ENCODE data around the gene ZNF470.
A peak's percentile ranks its signal among the peaks of the same experiment; 100 is the strongest.

The ZNF470 gene

DNA sequence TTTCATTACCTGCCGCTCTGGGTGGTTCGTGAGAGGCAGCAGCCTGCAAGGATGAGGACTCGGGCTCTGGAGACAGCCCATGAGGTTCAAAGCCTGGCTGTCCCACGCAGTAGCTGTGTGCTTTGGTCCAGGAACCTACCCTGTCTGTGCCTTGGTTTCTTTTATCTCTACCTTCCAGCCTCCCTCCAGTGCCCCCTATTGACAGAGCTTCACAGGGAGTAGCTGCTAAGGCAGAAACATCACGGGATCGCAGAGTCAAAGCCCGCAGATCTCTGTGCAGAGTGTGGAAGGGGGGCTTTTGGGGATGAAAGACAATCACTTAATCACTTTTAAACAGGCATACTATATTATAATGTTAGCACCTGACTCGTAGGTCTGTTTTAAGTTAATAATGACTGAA lies 44.0 kb downstream of the ZNF470 start:
- DNase-seq = no peak

DNA sequence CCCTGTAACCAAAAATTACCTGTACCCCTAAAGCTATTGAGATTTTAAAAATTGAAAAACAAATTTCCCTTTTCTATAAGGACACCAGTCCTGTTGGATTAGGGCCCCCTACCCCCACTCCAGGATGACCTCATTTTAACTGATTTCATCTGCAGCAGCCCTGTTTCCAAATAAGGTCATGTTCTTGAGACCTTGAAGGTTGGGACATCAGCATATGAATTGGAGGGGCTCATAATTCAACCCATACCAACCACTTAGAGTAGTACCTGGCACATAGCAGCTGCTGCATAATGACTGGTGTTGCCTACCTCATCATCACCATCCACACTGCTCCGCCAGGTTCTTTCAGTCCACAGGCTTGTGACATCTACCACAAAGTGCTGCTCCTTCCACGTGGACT lies 45.5 kb downstream of the ZNF470 start:
- DNase-seq = no peak

DNA sequence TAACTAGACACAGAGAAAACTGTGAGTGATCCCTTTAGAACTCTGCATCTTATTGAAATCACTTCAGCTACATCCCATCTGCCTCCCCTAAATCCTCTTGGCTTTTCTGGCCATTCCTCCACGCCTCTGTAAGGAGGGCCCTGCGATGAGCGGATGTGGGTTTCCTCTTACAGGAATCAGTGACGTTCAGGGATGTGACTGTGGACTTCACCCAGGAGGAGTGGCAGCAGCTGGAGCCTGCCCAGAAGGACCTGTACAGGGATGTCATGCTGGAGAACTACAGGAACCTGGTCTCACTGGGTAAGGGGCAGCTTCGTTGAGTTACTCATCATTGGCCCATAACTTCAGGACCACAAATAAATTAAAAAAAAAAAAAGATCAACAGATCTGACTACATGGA lies 46.4 kb downstream of the ZNF470 start:
- no peak for DNase-seq

DNA sequence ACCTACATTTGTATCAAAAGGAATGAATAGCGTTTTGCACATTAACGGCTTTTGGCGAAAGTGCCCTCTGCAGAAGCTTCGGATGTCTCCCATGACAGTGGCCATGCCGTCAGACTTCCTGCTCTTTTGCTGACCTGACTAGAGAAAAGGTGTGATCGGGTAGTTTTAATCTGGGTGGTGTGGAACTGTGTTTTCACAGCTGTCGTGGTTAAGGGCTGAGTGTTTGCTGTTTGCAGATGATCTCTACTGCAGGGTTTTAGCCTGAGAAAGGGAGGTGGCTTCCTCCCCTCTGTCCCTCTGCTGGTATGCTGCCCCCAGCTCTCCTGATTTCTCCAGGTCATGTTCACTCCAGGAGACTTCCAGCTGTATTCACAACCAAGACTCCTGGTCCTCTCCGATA lies 50.3 kb downstream of the ZNF470 start:
- no peak for DNase-seq

DNA sequence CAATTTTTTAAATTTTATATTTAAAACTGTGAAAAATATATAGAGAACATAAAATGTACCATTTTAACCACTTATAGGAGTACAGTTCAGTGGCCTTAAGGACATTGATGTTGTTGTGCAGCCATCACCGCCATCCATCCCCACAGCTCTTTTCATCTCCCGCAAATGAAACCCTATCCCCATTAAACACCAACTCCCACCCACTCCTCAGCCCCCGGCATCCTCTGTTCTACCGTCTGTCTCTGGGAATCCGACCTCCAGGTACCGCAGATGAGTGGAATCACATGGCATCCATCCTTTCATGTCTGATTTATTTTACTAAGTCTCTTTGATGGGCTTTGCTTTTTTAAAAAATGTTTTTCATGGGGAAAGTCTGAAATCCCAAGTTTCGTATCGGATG lies 51.9 kb downstream of the ZNF470 start:
- no peak for DNase-seq

DNA sequence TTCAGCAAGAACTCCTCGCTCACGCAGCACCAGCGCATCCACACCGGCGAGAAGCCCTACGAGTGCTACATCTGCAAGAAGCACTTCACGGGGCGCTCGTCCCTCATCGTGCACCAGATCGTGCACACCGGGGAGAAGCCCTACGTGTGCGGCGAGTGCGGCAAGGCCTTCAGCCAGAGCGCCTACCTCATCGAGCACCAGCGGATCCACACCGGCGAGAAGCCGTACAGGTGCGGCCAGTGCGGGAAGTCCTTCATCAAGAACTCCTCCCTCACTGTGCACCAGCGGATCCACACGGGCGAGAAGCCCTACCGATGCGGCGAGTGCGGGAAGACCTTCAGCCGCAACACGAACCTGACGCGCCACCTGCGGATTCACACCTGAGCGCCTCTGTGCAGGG lies 55.1 kb downstream of the ZNF470 start:
- no peak for DNase-seq

DNA sequence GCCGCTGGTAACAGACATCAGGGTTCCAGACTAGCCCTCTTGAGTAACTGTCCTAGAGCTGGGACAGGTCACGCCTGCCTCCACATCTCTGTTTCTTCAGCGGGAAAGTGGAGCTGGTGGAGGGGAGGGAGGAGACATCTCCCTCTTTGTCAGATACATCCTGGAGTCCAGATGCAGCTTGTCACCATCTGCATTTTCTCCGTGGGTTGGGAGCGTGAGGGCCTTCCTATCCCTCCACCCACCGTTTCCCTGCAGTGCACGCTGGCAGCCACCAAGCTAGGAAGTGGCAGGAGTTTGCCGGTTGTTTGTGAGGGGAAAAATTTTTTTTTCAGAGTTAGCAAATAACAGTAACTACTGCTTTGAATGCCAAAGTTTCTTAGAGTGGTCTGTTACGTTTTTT lies 55.7 kb downstream of the ZNF470 start:
- DNase-seq = no peak

DNA sequence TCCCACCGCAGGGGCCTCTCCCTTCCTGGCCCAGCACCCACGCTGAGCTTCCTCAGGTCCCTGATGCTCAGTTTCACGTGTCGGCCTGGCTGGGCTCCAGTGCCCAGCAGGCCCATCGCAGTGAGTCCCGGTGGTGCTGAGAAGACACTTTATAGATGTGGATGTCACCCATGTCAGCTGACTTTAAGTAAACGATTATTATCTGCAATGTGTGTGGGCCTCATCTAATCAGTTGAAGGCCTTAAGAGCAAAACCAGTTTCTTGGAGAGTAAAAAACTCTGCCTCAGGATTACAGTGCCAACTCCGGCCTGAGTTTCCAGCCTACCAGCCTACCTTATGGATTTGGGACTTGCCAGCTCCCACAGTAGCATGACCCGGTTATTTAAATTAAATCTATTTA lies 58.4 kb downstream of the ZNF470 start:
- DNase-seq = no peak

DNA sequence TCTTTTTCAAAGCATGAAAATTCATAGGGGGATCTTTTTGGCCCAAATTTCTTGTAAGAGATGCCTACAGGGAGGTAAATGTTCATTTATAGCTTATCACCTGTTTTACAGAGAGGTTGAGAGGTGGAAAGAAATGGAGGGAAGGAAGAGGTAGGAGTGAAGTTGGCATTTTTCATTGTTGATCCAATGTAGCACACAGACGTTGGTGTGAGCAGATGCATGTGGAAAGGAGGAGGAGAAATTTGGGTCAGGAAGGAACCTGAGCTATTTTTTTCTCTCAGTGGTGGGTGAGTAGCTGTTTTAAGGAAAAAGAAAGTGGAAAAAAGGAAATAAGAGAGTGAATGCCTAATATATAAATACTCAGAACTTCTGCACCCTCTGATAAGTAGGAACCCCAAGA lies 65.8 kb downstream of the ZNF470 start:
- DNase-seq = no peak

DNA sequence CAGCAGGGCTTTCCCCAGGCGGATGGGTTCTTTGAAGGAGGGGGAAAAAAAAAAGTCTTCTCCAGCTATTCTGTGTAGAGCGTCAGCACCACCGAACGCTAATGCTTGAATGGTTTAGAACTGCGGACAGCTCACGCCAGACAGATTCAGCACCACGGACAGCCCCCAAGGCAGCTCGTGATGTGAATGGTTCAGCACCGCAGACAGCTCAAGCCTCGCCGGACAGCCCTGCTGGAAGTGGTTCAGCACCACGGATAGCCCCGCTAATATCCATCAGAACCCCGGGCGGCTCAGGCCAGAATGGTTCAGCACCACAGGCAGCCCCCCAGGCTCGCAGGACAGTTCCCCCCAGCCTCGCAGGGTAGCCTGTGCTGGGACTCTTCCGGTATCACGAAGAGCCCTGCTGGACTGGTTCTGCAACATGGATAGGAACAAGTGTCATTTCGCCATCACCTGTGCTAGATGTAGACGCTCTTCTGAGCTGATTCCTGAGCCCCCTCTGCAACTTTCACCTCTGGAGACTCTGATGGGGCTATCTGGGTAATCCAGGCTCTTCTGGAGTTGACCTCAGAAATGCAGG lies 70.8 kb downstream of the ZNF470 start:
- peak; percentile 8 for DNase-seq

Data from stimulated activated CD4-positive, alpha-beta T cell treated with anti-CD3 and anti-CD28 coated beads, Interleukin-12 subunit alpha, Interleukin-12 subunit beta, amount 100 ng/mL, for 4 hours (primary cell).